Right lobe of liver (tissue), 6 donors: ENCODE results near the gene ANKRD33. TPM values are rescaled to one million over a fixed set of nuclear protein-coding genes. Genes with fewer than 3 reads are reported as not detected.
A peak's percentile ranks its signal among the peaks of the same experiment; 100 is the strongest.
"Not testable (repeated sequence)": the region's sequence is repeated elsewhere in the genome, so short reads cannot be mapped to it uniquely, and the experiment has no call there.

Experiments
- ATAC-seq, 4 donors: fragments of 200-7000 bp; cut with Tn5 transposase; one replicate each; pipeline ENCODE4 v1.9.1; 2020; ENCODE audit warnings: mild to moderate bottlenecking in 4 of 4, moderate library complexity in 4 of 4
- DNase-seq, 3 donors: peaks; one replicate each; pipeline ENCODE4 v3.0.0-alpha.2; 2020
- H3K27ac ChIP-seq, 3 donors: fragments of 200-600 bp; one replicate each; pipeline ENCODE4 v1.8.0; 2022
- H3K27me3 ChIP-seq, 2 donors: fragments of 200-600 bp; one replicate each; pipeline ENCODE4 v1.8.0; 2022
- H3K36me3 ChIP-seq, 4 donors: fragments of 200-600 bp; sonication (generic) in 1 of 4; one replicate each; pipeline versions ENCODE4 v1.5.1 to v1.8.0; 2017 to 2022; ENCODE audit warnings: control low read depth in 1 of 4
- H3K4me1 ChIP-seq, 4 donors: fragments of 200-600 bp; sonication (generic) in 1 of 4; one replicate each; pipeline versions ENCODE4 v1.5.1 to v1.8.0; 2017 to 2022; ENCODE audit warnings: control low read depth in 1 of 4
- H3K4me3 ChIP-seq, 3 donors: fragments of 200-600 bp; one replicate each; pipeline ENCODE4 v1.8.0; 2022
- H3K9me3 ChIP-seq, 4 donors: fragments of 200-600 bp; sonication (generic) in 1 of 4; one replicate each; pipeline versions ENCODE4 v1.5.1 to v1.8.0; 2017 to 2022; ENCODE audit warnings: control low read depth in 1 of 4
- POLR2A ChIP-seq: fragments of 450-650 bp; IDR thresholded peaks from one replicate; pipeline ENCODE4 v1.6.1; 2017; ENCODE audit warnings: antibody characterized with exemption, mild to moderate bottlenecking
- WGBS: methylation state at CpG from one replicate; pipeline ENCODE4 v1.1.6; 2018; ENCODE audit warnings: low coverage, low lambda C conversion rate; ENCODE audit not compliant: insufficient coverage; ENCODE audit errors: missing lambda C conversion rate; 5-methylcytosine and 5-hydroxymethylcytosine counted together
- intact Hi-C, 2 donors: fragments of 100-400 bp; cut with DNase I; formaldehyde crosslinking; loops; one replicate each; pipeline versions ENCODE4 v1.11.2 to v1.14.1; 2022
- total RNA-seq, 6 experiments: library from RNA; depleted of rRNA in 2 of 6; stranded (reverse); fragments of >200 nt in 2 of 6; fragmentation: NEBNext Ultra II Directional in 3 of 6; extraction: Animal tissue kit (Norgen Biotek cat#: 25700) in 3 of 6; gene quantifications; one replicate each; pipeline versions ENCODE4 v1.1.0 to v1.2.4, GENCODE V29; 2016 to 2023
- TF ChIP-seq, protein P1 (sequence below), 4 donors: fragments of 200-600 bp in 3 of 4; fragments of 450-650 bp in 1 of 4; IDR thresholded peaks; one replicate each; pipeline versions ENCODE4 v1.5.1 to v1.8.0; 2016 to 2022; ENCODE audit warnings: antibody characterized with exemption in 4 of 4, mild to moderate bottlenecking in 2 of 4
- donor health status: DM: no; HTN: yes; CAD: no.
- donor health status: DM: no; HTN: no; CAD: no.
- donor health status: DM: no; HTN: no; CAD: no.
- donor health status: DM: no; HTN: yes; CAD: no.
- donor health status: DM: no; HTN: yes; CAD: no.

Gene ANKRD33
- total RNA-seq, 6 experiments from 2014 or later = 1.1 to 10.5 (median 2.1) TPM; not detected in 3

- peak; percentile 10 to 63 (median 47) for ATAC-seq
These were observed 3.1 kb upstream of the ANKRD33 start for GRCh38 chr12:51884676-51885229.

GRCh38 chr12:51885294-51886020 is 2.4 kb upstream of the ANKRD33 start:
- H3K4me3 ChIP-seq, H3K9me3 ChIP-seq, H3K36me3 ChIP-seq, H3K27me3 ChIP-seq, intact Hi-C loops, DNase-seq, H3K4me1 ChIP-seq, ATAC-seq: not testable (repeated sequence)
- H3K27ac ChIP-seq = peak overlapping the region in 2 of 3 donors; percentile 5 to 62
- 65% methylated on average over 8 of the region's 10 CpGs for WGBS

More at GRCh38 chr12:51884676-51885229, 3.1 kb upstream of the ANKRD33 start:
- WGBS = 73% methylated on average over 11 of the region's 11 CpGs
- TF ChIP-seq, protein P1, sequence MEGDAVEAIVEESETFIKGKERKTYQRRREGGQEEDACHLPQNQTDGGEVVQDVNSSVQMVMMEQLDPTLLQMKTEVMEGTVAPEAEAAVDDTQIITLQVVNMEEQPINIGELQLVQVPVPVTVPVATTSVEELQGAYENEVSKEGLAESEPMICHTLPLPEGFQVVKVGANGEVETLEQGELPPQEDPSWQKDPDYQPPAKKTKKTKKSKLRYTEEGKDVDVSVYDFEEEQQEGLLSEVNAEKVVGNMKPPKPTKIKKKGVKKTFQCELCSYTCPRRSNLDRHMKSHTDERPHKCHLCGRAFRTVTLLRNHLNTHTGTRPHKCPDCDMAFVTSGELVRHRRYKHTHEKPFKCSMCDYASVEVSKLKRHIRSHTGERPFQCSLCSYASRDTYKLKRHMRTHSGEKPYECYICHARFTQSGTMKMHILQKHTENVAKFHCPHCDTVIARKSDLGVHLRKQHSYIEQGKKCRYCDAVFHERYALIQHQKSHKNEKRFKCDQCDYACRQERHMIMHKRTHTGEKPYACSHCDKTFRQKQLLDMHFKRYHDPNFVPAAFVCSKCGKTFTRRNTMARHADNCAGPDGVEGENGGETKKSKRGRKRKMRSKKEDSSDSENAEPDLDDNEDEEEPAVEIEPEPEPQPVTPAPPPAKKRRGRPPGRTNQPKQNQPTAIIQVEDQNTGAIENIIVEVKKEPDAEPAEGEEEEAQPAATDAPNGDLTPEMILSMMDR (IDR thresholded peaks at IDR 0.05) = no peak
- no peak for TF ChIP-seq POLR2A
- DNase-seq = peak in 2 of 3 donors; percentile 35 to 72
- intact Hi-C loops = no loop called here
- H3K4me1 ChIP-seq = peaks cover 0 to 3% (median 0%) of the 10 kb centered on the region in 4 donors
- H3K36me3 ChIP-seq = no peaks in the 10 kb centered on the region
- H3K27ac ChIP-seq = peak overlapping the region in 1 of 3 donors; percentile 62
- no peaks in the 10 kb centered on the region for H3K27me3 ChIP-seq
- H3K9me3 ChIP-seq = no peaks in the 10 kb centered on the region
- H3K4me3 ChIP-seq = no peak overlapping the region

- WGBS = 52% methylated on average over 10 of the region's 10 CpGs
- Histone ChIP-seq H3K27ac (peak overlapping the region; percentile 17 to 64 (median 21)), H3K4me3 (no peak overlapping the region), H3K27me3 (no peaks in the 10 kb centered on the region), H3K9me3 (no peaks in the 10 kb centered on the region), H3K36me3 (no peaks in the 10 kb centered on the region), H3K4me1 (peaks cover 0 to 3% (median 0%) of the 10 kb centered on the region in 4 donors)
- DNase-seq (peak; percentile 67 to 72 (median 68)), ATAC-seq (peak; percentile 76 to 88 (median 84))
- no peak for TF ChIP-seq POLR2A
- TF ChIP-seq, protein P1 (IDR thresholded peaks at IDR 0.05) = no peak
- intact Hi-C loops = no loop called here
These were observed 1.7 kb upstream of the ANKRD33 start for GRCh38 chr12:51886021-51886710.

DNA sequence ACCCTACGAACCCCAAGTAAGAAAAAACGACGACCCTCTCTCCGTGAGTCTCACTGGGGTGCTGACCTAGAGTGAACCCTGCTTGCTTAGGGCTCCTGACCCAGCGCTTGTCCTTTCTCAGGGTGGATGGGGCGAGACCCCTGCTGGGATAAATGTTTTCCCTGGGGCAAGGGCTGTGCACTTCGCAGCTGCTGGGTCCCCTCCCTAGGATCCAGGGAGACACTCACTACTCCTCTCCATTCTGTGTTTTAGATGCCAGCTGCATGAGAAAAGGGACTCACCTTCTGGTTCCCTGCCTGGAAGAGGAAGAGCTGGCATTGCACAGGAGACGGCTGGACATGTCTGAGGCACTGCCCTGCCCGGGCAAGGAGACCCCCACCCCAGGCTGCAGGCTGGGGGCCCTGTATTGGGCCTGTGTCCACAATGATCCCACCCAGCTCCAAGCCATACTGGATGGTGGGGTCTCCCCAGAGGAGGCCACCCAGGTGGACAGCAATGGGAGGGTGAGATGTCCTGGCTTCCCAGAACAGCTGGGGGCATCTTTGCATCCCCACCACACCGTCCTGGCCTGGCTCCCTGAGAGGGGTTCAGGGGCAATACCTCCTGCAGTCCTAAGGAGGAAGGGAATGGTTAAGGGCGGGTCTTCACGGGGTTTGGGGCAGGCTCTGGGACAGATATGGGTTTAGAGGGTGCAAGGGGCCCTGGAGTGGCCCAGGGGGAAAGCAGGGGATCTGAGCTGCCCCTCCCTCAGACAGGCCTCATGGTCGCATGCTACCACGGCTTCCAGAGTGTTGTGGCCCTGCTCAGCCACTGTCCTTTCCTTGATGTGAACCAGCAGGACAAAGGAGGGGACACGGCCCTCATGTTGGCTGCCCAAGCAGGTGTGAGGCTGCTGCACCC is 663 bp downstream of the ANKRD33 start:
- peaks cover 0 to 3% (median 0%) of the 10 kb centered on the region in 4 donors for H3K4me1 ChIP-seq
- intact Hi-C loops = no loop called here
- H3K27ac ChIP-seq = no peak overlapping the region
- ATAC-seq (no peak), DNase-seq (no peak)
- no peaks in the 10 kb centered on the region for H3K27me3 ChIP-seq
- no peaks in the 10 kb centered on the region for H3K9me3 ChIP-seq
- H3K36me3 ChIP-seq = no peaks in the 10 kb centered on the region
- H3K4me3 ChIP-seq = peak overlapping the region in 1 of 3 donors; percentile 12
- no peak for TF ChIP-seq POLR2A
- TF ChIP-seq, protein P1 (IDR thresholded peaks at IDR 0.05) = no peak
- 76% methylated on average over 9 of the region's 15 CpGs for WGBS
